MM.1S (cell line): Measurements from ENCODE around the gene SAMD8.

Experiments used
- DNase-seq: peaks from one replicate; pipeline ENCODE4 v3.0.0-alpha.2; 2015
- H2AFZ ChIP-seq: fragments of 300-600 bp; sonication (generic); 2 replicates; pipeline ENCODE4 v1.6.0; 2016; ENCODE audit warnings: antibody characterized with exemption, low read length
- H3F3A ChIP-seq: fragments of 300-600 bp; sonication (generic); 2 replicates; pipeline ENCODE4 v1.6.1; 2016; ENCODE audit warnings: mild to moderate bottlenecking, antibody characterized with exemption, low read length, moderate library complexity, mixed read lengths; ENCODE audit not compliant: insufficient read depth
- H3K27ac ChIP-seq: fragments of 300-600 bp; sonication (generic); 2 replicates; pipeline ENCODE4 v1.5.1; 2016; ENCODE audit warnings: mild to moderate bottlenecking, low read length
- H3K27me3 ChIP-seq: fragments of 300-600 bp; sonication (generic); replicated peaks from 2 replicates; pipeline ENCODE4 v1.6.0; 2016; ENCODE audit warnings: low read length; ENCODE audit not compliant: insufficient read depth
- H3K36me3 ChIP-seq: fragments of 300-600 bp; sonication (generic); replicated peaks from 2 replicates; pipeline ENCODE4 v1.6.1; 2016; ENCODE audit warnings: mild to moderate bottlenecking, low read length, mixed read lengths; ENCODE audit not compliant: insufficient read depth
- H3K4me1 ChIP-seq: fragments of 300-600 bp; sonication (generic); 2 replicates; pipeline ENCODE4 v1.6.1; 2016; ENCODE audit warnings: low read length, mixed read lengths
- H3K4me2 ChIP-seq: fragments of 300-600 bp; sonication (generic); 2 replicates; pipeline ENCODE4 v1.6.0; 2016; ENCODE audit warnings: low read depth, low read length
- H3K4me3 ChIP-seq: fragments of 300-600 bp; sonication (generic); 2 replicates; pipeline ENCODE4 v1.5.1; 2016; ENCODE audit warnings: low read length, mixed read lengths
- H3K79me2 ChIP-seq: fragments of 300-600 bp; sonication (generic); 2 replicates; pipeline ENCODE4 v1.6.1; 2016; ENCODE audit warnings: mixed run types, low read length, mixed read lengths
- H3K9ac ChIP-seq: fragments of 300-600 bp; sonication (generic); 2 replicates; pipeline ENCODE4 v1.6.1; 2016; ENCODE audit warnings: low read length, mixed read lengths
- H3K9me2 ChIP-seq: fragments of 300-600 bp; sonication (generic); replicated peaks from 2 replicates; pipeline ENCODE4 v1.6.1; 2016; ENCODE audit warnings: mild to moderate bottlenecking, low read length, mixed read lengths; ENCODE audit not compliant: insufficient read depth
- H3K9me3 ChIP-seq: fragments of 300-600 bp; sonication (generic); replicated peaks from 2 replicates; pipeline ENCODE4 v1.6.1; 2016; ENCODE audit warnings: mild to moderate bottlenecking, low read length, mixed read lengths; ENCODE audit not compliant: insufficient read depth
- H4K20me1 ChIP-seq: fragments of 300-600 bp; sonication (generic); 2 replicates; pipeline ENCODE4 v1.6.1; 2016; ENCODE audit warnings: mild to moderate bottlenecking, low read length, moderate library complexity, mixed read lengths; ENCODE audit not compliant: insufficient read depth
- CTCF ChIP-seq: fragments of 300-600 bp; sonication (generic); IDR thresholded peaks from 2 replicates; pipeline ENCODE4 v1.5.1; 2016; ENCODE audit warnings: antibody characterized with exemption, low read length, mixed read lengths
- EZH2 ChIP-seq: fragments of 300-600 bp; sonication (generic); optimal IDR thresholded peaks from 2 replicates; pipeline ENCODE3; 2017; ENCODE audit warnings: low read depth, mild to moderate bottlenecking, antibody characterized with exemption, low read length, mixed read lengths
- EZH2phosphoT487 ChIP-seq: fragments of 300-600 bp; sonication (generic); IDR thresholded peaks from 2 replicates; pipeline ENCODE4 v1.6.1; 2018; ENCODE audit warnings: antibody characterized with exemption, low read length

The SAMD8 gene

GRCh38 chr10:75074711-75075445, 36.6 kb upstream of the SAMD8 start:
- Histone ChIP-seq H3K4me3 (no peak overlapping the region), H3K27me3 (no peaks in the 10 kb centered on the region), H3K4me2 (no peak overlapping the region), H3K36me3 (no peaks in the 10 kb centered on the region), H3K9ac (no peak overlapping the region), H3K9me3 (no peaks in the 10 kb centered on the region), H3K9me2 (no peaks in the 10 kb centered on the region), H4K20me1 (no peaks in the 10 kb centered on the region), H3K27ac (no peak overlapping the region), H2AFZ (no peak overlapping the region), H3K79me2 (no peaks in the 10 kb centered on the region), H3F3A (no peaks in the 10 kb centered on the region), H3K4me1 (no peaks in the 10 kb centered on the region; the same call in 1 of the 2 replicates)
- TF ChIP-seq EZH2 (no peak), CTCF (no peak), EZH2phosphoT487 (no peak)
- no peak for DNase-seq

GRCh38 chr10:75076348-75076747, 35.1 kb upstream of the SAMD8 start:
- TF ChIP-seq CTCF, result no peak
- TF ChIP-seq EZH2, result no peak
- TF ChIP-seq EZH2phosphoT487, result no peak
- Histone ChIP-seq H3K9ac (no peak overlapping the region), H3K4me3 (no peak overlapping the region), H3K4me1 (no peaks in the 10 kb centered on the region; the same call in 1 of the 2 replicates), H3F3A (no peaks in the 10 kb centered on the region), H3K27ac (no peak overlapping the region), H3K36me3 (no peaks in the 10 kb centered on the region), H3K27me3 (no peaks in the 10 kb centered on the region), H3K9me2 (no peaks in the 10 kb centered on the region), H4K20me1 (no peaks in the 10 kb centered on the region), H2AFZ (no peak overlapping the region), H3K79me2 (no peaks in the 10 kb centered on the region), H3K9me3 (no peaks in the 10 kb centered on the region), H3K4me2 (no peak overlapping the region)
- no peak for DNase-seq

GRCh38 chr10:75079436-75080083, 31.9 kb upstream of the SAMD8 start:
- H3K9ac ChIP-seq, result no peak overlapping the region
- no peaks in the 10 kb centered on the region for H4K20me1 ChIP-seq
- H3K4me1 ChIP-seq, result no peaks in the 10 kb centered on the region
- H3K9me2 ChIP-seq, result no peaks in the 10 kb centered on the region
- no peaks in the 10 kb centered on the region for H3K36me3 ChIP-seq
- H3F3A ChIP-seq, result no peaks in the 10 kb centered on the region
- H2AFZ ChIP-seq, result no peak overlapping the region
- no peak overlapping the region for H3K27ac ChIP-seq
- H3K9me3 ChIP-seq, result no peaks in the 10 kb centered on the region
- H3K27me3 ChIP-seq, result no peaks in the 10 kb centered on the region
- H3K4me2 ChIP-seq, result no peak overlapping the region
- no peak for DNase-seq
- no peak overlapping the region for H3K4me3 ChIP-seq
- no peaks in the 10 kb centered on the region for H3K79me2 ChIP-seq
- TF ChIP-seq EZH2phosphoT487 (no peak), CTCF (no peak), EZH2 (no peak)
